ENCODE measurements around the gene TAF3. TPM values are rescaled to one million over a fixed set of nuclear protein-coding genes. Genes with fewer than 3 reads are reported as not detected.

Gene TAF3
- polyA plus RNA-seq, 1 of the 3 experiments (the other 2 are of a cell fraction), result 2.4 TPM

GRCh38 chr10:7889947-7890542, 71.7 kb downstream of the TAF3 start:
- TF ChIP-seq REST (IDR thresholded peaks at IDR 0.05; ENCODE audit: low read depth, low read length) (no peak), TCF12 (IDR thresholded peaks at IDR 0.05) (no peak), FOSL2 (IDR thresholded peaks at IDR 0.05; ENCODE audit: borderline replicate concordance, low read depth) (no peak), SMC3 (IDR thresholded peaks at IDR 0.05; ENCODE audit: low read depth, low read length) (no peak), NRF1 (IDR thresholded peaks at IDR 0.05; ENCODE audit: low read depth, low read length) (no peak), EP300 (IDR thresholded peaks at IDR 0.05; ENCODE audit: borderline replicate concordance in 1 of 2, low read depth in 1 of 2, low read length in 1 of 2) (no peak), JUND (IDR thresholded peaks at IDR 0.05) (no peak), YY1 (IDR thresholded peaks at IDR 0.05; ENCODE audit: low read depth) (no peak), TEAD4 (IDR thresholded peaks at IDR 0.05; ENCODE audit: borderline replicate concordance, insufficient read depth) (no peak), ELF1 (IDR thresholded peaks at IDR 0.05) (no peak), GATA2 (CRISPR knock-in tag; IDR thresholded peaks at IDR 0.05) (no peak), IRF3 (IDR thresholded peaks at IDR 0.05; ENCODE audit: low read depth, low read length) (no peak), MXI1 (IDR thresholded peaks at IDR 0.05; ENCODE audit: low read depth, low read length) (no peak), RAD21 (IDR thresholded peaks at IDR 0.05; ENCODE audit: low read length) (no peak)
- TF ChIP-seq, protein P1, sequence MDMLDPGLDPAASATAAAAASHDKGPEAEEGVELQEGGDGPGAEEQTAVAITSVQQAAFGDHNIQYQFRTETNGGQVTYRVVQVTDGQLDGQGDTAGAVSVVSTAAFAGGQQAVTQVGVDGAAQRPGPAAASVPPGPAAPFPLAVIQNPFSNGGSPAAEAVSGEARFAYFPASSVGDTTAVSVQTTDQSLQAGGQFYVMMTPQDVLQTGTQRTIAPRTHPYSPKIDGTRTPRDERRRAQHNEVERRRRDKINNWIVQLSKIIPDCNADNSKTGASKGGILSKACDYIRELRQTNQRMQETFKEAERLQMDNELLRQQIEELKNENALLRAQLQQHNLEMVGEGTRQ (IDR thresholded peaks at IDR 0.05; ENCODE audit: borderline replicate concordance, low read depth, low read length), result no peak
- TF ChIP-seq, protein P2, sequence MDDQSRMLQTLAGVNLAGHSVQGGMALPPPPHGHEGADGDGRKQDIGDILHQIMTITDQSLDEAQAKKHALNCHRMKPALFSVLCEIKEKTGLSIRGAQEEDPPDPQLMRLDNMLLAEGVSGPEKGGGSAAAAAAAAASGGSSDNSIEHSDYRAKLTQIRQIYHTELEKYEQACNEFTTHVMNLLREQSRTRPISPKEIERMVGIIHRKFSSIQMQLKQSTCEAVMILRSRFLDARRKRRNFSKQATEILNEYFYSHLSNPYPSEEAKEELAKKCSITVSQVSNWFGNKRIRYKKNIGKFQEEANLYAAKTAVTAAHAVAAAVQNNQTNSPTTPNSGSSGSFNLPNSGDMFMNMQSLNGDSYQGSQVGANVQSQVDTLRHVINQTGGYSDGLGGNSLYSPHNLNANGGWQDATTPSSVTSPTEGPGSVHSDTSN (IDR thresholded peaks at IDR 0.05), result no peak
- Histone ChIP-seq H3F3A (replicated peaks; ENCODE audit: insufficient read depth) (peaks cover 3% of the 10 kb centered on the region), H3K9me3 (no peaks in the 10 kb centered on the region), H3K79me2 (ENCODE audit: insufficient read depth) (peaks cover 14% of the 10 kb centered on the region; the same call in 1 of the 2 replicates), H3K36me3 (replicated peaks in 1 of 2; ENCODE audit: control insufficient read depth in 1 of 2, insufficient read depth in 2 of 2, low read length in 1 of 2) (no peaks in the 10 kb centered on the region), H4K20me1 (ENCODE audit: insufficient read depth) (no peaks in the 10 kb centered on the region), H3K4me1 (ENCODE audit: control insufficient read depth in 1 of 2, insufficient read depth in 2 of 2, low read depth in 1 of 2, low read length in 1 of 2) (peaks cover 3 to 6% of the 10 kb centered on the region in 2 experiments; a peak in 3 of 4 replicates), H3K9me2 (no peaks in the 10 kb centered on the region), H3K4me3 (ENCODE audit: low read depth in 2 of 2, low read length in 1 of 2) (no peak overlapping the region), H3K27me3 (ENCODE audit: insufficient read depth) (no peaks in the 10 kb centered on the region), H2AFZ (ENCODE audit: low read depth) (no peak overlapping the region), H3K4me2 (no peak overlapping the region), H3K9ac (no peak overlapping the region), H3K27ac (ENCODE audit: low read depth in 2 of 2, low read length in 1 of 2) (no peak overlapping the region)
- DNase-seq, result no peak
- 93% methylated on average over 5 of the region's 5 CpGs for WGBS (ENCODE audit: low lambda C conversion rate)
- ChIA-PET POLR2A (no interaction called here), CTCF (interaction anchor here (1.5 kb wide), 1 partner anchor 203 kb away, joined by 4 read pairs; no protein-coding TSS in a partner anchor)
